SU-DHL-6 (cell line): Measurements from ENCODE around the gene MAML2.
A peak's percentile ranks its signal among the peaks of the same experiment; 100 is the strongest.

Experiments
- H2AFZ ChIP-seq: fragments of 200-600 bp; sonication (generic); 2 replicates; pipeline ENCODE4 v1.6.1; 2014; ENCODE audit warnings: low read depth, mild to moderate bottlenecking, moderate library complexity, mixed read lengths, antibody characterized with exemption, low read length; ENCODE audit not compliant: severe bottlenecking
- H3F3A ChIP-seq: fragments of 200-600 bp; shearing (Covaris generic); 2 replicates; pipeline ENCODE4 v1.6.0; 2016; ENCODE audit warnings: antibody characterized with exemption, mild to moderate bottlenecking; ENCODE audit not compliant: insufficient read depth
- H3K27ac ChIP-seq: fragments of 200-600 bp; sonication (generic); 2 replicates; pipeline ENCODE4 v1.5.1; 2016; ENCODE audit warnings: low read depth, mild to moderate bottlenecking, low read length, moderate library complexity, mixed read lengths
- H3K27me3 ChIP-seq: fragments of 200-600 bp; sonication (generic), shearing (Covaris generic); 2 replicates; pipeline ENCODE4 v1.6.0; 2014; ENCODE audit warnings: mild to moderate bottlenecking, low read length
- H3K36me3 ChIP-seq: fragments of 200-600 bp; sonication (generic); 2 replicates; pipeline ENCODE4 v1.6.1; 2014; ENCODE audit warnings: mild to moderate bottlenecking, low read length, mixed read lengths
- H3K4me2 ChIP-seq: fragments of 300-600, 200-600 bp; shearing (Covaris generic), sonication (generic); 2 replicates; pipeline ENCODE4 v1.6.0; 2014; ENCODE audit warnings: low read length, low read depth, mild to moderate bottlenecking; ENCODE audit not compliant: poor library complexity, severe bottlenecking
- H3K4me3 ChIP-seq: fragments of 200-600 bp; sonication (generic); 2 replicates; pipeline ENCODE4 v1.5.1; 2014; ENCODE audit warnings: antibody characterized with exemption, low read length, mild to moderate bottlenecking, mixed read lengths; ENCODE audit not compliant: insufficient read depth, poor library complexity, severe bottlenecking
- H3K79me2 ChIP-seq: fragments of 200-600 bp; sonication (generic); 2 replicates; pipeline ENCODE4 v1.6.1; 2014; ENCODE audit warnings: mild to moderate bottlenecking, low read length, moderate library complexity; ENCODE audit not compliant: insufficient read depth
- H3K9ac ChIP-seq: fragments of 200-600 bp; sonication (generic); 2 replicates; pipeline ENCODE4 v1.7.0; 2014; ENCODE audit warnings: mild to moderate bottlenecking, low read length
- H3K9me2 ChIP-seq: fragments of 200-600 bp; sonication (generic); replicated peaks from 2 replicates; pipeline ENCODE4 v1.6.1; 2014; ENCODE audit warnings: low read length; ENCODE audit not compliant: insufficient read depth
- H3K9me3 ChIP-seq: fragments of 200-600 bp; sonication (generic); 2 replicates; pipeline ENCODE4 v1.6.1; 2014; ENCODE audit warnings: low read length, mixed read lengths; ENCODE audit not compliant: insufficient read depth
- H4K20me1 ChIP-seq: fragments of 200-600 bp; sonication (generic); 2 replicates; pipeline ENCODE4 v1.6.1; 2014; ENCODE audit warnings: low read depth, mild to moderate bottlenecking, antibody characterized with exemption, low read length, moderate library complexity, mixed read lengths
- EZH2phosphoT487 ChIP-seq: fragments of 200-600 bp; sonication (generic), shearing (Covaris generic); conservative IDR thresholded peaks from 2 replicates; pipeline ENCODE4 v1.6.1; 2018; ENCODE audit warnings: mild to moderate bottlenecking, antibody characterized with exemption, low read length, moderate library complexity, mixed read lengths
- TF ChIP-seq, protein P1 (sequence below): fragments of 200-600 bp; sonication (generic); IDR thresholded peaks from one replicate; pipeline ENCODE4 v1.5.1; 2017; ENCODE audit warnings: antibody characterized with exemption, mild to moderate bottlenecking, low read length, moderate library complexity; ENCODE audit not compliant: insufficient read depth, poor library complexity, severe bottlenecking

MAML2 gene

GRCh38 chr11:96342014-96342960, 708 bp downstream of the MAML2 start:
- no peak overlapping the region for H3K27ac ChIP-seq

GRCh38 chr11:96341211-96342013, 1.6 kb downstream of the MAML2 start:
- H3K27me3 ChIP-seq, result no peaks in the 10 kb centered on the region
- no peak for TF ChIP-seq EZH2phosphoT487
- TF ChIP-seq, protein P1, sequence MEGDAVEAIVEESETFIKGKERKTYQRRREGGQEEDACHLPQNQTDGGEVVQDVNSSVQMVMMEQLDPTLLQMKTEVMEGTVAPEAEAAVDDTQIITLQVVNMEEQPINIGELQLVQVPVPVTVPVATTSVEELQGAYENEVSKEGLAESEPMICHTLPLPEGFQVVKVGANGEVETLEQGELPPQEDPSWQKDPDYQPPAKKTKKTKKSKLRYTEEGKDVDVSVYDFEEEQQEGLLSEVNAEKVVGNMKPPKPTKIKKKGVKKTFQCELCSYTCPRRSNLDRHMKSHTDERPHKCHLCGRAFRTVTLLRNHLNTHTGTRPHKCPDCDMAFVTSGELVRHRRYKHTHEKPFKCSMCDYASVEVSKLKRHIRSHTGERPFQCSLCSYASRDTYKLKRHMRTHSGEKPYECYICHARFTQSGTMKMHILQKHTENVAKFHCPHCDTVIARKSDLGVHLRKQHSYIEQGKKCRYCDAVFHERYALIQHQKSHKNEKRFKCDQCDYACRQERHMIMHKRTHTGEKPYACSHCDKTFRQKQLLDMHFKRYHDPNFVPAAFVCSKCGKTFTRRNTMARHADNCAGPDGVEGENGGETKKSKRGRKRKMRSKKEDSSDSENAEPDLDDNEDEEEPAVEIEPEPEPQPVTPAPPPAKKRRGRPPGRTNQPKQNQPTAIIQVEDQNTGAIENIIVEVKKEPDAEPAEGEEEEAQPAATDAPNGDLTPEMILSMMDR, result no peak
- no peak overlapping the region for H3K27ac ChIP-seq
- H3K9me2 ChIP-seq, result no peaks in the 10 kb centered on the region
- peak overlapping the region; percentile 1 for H3K4me3 ChIP-seq
- peak overlapping the region; percentile 23 for H2AFZ ChIP-seq
- no peaks in the 10 kb centered on the region for H4K20me1 ChIP-seq
- no peaks in the 10 kb centered on the region for H3K36me3 ChIP-seq
- no peaks in the 10 kb centered on the region for H3F3A ChIP-seq
- H3K4me2 ChIP-seq, result peak overlapping the region; percentile 91
- peak overlapping the region; percentile 58; the same call in 1 of the 2 replicates for H3K9ac ChIP-seq
- H3K9me3 ChIP-seq, result no peaks in the 10 kb centered on the region
- H3K79me2 ChIP-seq, result no peaks in the 10 kb centered on the region

More at GRCh38 chr11:96342014-96342960, 708 bp downstream of the MAML2 start:
- Histone ChIP-seq H2AFZ (peak overlapping the region; percentile 96), H3F3A (no peaks in the 10 kb centered on the region), H3K9me2 (no peaks in the 10 kb centered on the region), H3K36me3 (no peaks in the 10 kb centered on the region), H3K9me3 (no peaks in the 10 kb centered on the region), H3K79me2 (no peaks in the 10 kb centered on the region), H4K20me1 (no peaks in the 10 kb centered on the region), H3K4me3 (peak overlapping the region; percentile 69), H3K27me3 (no peaks in the 10 kb centered on the region), H3K9ac (peak overlapping the region; percentile 58), H3K4me2 (peak overlapping the region; percentile 91)
- no peak for TF ChIP-seq EZH2phosphoT487
- TF ChIP-seq, protein P1, result no peak

DNA sequence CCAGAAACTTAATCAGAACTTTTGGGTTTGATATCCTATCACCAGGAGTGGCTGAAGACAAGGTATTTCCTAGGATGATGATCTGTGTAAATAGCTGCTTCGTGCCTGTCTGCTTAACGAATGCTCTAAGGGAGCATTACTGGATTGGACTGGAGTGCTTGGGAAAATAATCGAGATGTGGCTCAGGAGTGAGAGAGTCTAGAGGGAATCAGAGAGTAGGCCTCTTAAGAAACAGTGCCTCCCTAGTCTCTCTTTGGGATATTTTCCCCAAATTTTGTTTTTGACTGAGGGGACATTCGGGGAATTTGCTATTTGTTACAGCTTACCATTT, 2.5 kb downstream of the MAML2 start:
- TF ChIP-seq EZH2phosphoT487, result no peak
- TF ChIP-seq, protein P1, result no peak
- Histone ChIP-seq H3F3A (no peaks in the 10 kb centered on the region), H3K4me2 (no peak overlapping the region), H2AFZ (no peak overlapping the region), H3K27ac (no peak overlapping the region), H3K79me2 (no peaks in the 10 kb centered on the region), H3K27me3 (no peaks in the 10 kb centered on the region), H3K4me3 (no peak overlapping the region), H3K36me3 (no peaks in the 10 kb centered on the region), H3K9me2 (no peaks in the 10 kb centered on the region), H3K9ac (no peak overlapping the region), H4K20me1 (no peaks in the 10 kb centered on the region), H3K9me3 (no peaks in the 10 kb centered on the region)
